DMS53 treated with DMSO at 0.1 percent for 48 hours (cell line): Measurements from ENCODE around the gene THRA.

Source experiments
- DNase-seq: peaks from one replicate; lab custom pipeline; 2025; ENCODE audit not compliant: unreplicated experiment; lab: John Stamatoyannopoulos, UW

The THRA gene

GRCh38 chr17:40026816-40027613 is 35.8 kb upstream of the THRA start:
- peak; percentile 19 for DNase-seq

- no peak for DNase-seq
These were observed 35.2 kb upstream of the THRA start for GRCh38 chr17:40027614-40028012.

GRCh38 chr17:40028595-40028994 is 34.2 kb upstream of the THRA start:
- no peak for DNase-seq

GRCh38 chr17:40031706-40032105 is 31.1 kb upstream of the THRA start:
- DNase-seq: no peak

GRCh38 chr17:40032322-40033320 is 30.1 kb upstream of the THRA start:
- DNase-seq: no peak

GRCh38 chr17:40033339-40033738 is 29.4 kb upstream of the THRA start:
- no peak for DNase-seq

- DNase-seq: no peak
These were observed 28.2 kb upstream of the THRA start for GRCh38 chr17:40034426-40035161.

- no peak for DNase-seq
These were observed 27.6 kb upstream of the THRA start for GRCh38 chr17:40035162-40035559.

GRCh38 chr17:40038882-40039513 is 23.8 kb upstream of the THRA start:
- DNase-seq: no peak

- no peak for DNase-seq
These were observed 21.6 kb upstream of the THRA start for GRCh38 chr17:40041196-40041595.

- no peak for DNase-seq
These were observed 6.3 kb upstream of the THRA start for GRCh38 chr17:40056379-40057015.

GRCh38 chr17:40058186-40058784 is 4.5 kb upstream of the THRA start:
- DNase-seq: no peak

GRCh38 chr17:40058865-40059264 is 3.9 kb upstream of the THRA start:
- no peak for DNase-seq

- DNase-seq: no peak
These were observed 2.9 kb upstream of the THRA start for GRCh38 chr17:40059729-40060475.

GRCh38 chr17:40060887-40061608 is 1.7 kb upstream of the THRA start:
- no peak for DNase-seq

- no peak for DNase-seq
These were observed 1.1 kb upstream of the THRA start for GRCh38 chr17:40061609-40062038.

- no peak for DNase-seq
These were observed 514 bp downstream of the THRA start for GRCh38 chr17:40063187-40063771.

GRCh38 chr17:40063901-40064531 is 1.3 kb downstream of the THRA start:
- no peak for DNase-seq
